Retinal pigment epithelial cell (primary cell): ENCODE measurements around the gene C8G.

Source experiments
- DNase-seq: peaks from one replicate; pipeline ENCODE4 v3.0.0-alpha.2; 2010; ENCODE audit warnings: low read depth
- H3K4me3 ChIP-seq: 2 replicates; pipeline ENCODE4 v1.5.1; 2011; ENCODE audit warnings: mild to moderate bottlenecking, low read length, control low read depth, moderate library complexity
- TF ChIP-seq, protein P1 (sequence below): conservative IDR thresholded peaks from 2 replicates; pipeline ENCODE4 v1.5.1; 2011; ENCODE audit warnings: low read depth, low read length, control low read depth, inconsistent platforms

C8G gene

DNA sequence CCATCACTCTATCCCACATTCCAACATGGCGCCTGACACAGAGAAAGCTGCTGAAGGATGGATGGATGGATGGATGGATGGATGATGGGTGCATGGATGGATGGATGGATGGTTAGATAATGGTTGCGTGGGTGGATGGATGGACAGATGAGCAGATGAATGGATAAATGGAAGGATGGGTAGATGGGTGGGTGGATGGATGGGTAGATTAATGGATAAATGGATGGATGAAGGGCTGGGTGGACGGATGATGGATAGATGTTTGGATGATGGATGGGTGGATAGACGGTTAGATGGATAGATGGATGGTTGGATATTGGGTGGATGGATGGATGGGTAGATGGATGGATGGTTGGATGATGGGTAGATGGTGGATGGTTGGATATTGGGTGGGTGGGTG is 11.6 kb downstream of the C8G start:
- no peak for DNase-seq
- TF ChIP-seq, protein P1, sequence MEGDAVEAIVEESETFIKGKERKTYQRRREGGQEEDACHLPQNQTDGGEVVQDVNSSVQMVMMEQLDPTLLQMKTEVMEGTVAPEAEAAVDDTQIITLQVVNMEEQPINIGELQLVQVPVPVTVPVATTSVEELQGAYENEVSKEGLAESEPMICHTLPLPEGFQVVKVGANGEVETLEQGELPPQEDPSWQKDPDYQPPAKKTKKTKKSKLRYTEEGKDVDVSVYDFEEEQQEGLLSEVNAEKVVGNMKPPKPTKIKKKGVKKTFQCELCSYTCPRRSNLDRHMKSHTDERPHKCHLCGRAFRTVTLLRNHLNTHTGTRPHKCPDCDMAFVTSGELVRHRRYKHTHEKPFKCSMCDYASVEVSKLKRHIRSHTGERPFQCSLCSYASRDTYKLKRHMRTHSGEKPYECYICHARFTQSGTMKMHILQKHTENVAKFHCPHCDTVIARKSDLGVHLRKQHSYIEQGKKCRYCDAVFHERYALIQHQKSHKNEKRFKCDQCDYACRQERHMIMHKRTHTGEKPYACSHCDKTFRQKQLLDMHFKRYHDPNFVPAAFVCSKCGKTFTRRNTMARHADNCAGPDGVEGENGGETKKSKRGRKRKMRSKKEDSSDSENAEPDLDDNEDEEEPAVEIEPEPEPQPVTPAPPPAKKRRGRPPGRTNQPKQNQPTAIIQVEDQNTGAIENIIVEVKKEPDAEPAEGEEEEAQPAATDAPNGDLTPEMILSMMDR = no peak

DNA sequence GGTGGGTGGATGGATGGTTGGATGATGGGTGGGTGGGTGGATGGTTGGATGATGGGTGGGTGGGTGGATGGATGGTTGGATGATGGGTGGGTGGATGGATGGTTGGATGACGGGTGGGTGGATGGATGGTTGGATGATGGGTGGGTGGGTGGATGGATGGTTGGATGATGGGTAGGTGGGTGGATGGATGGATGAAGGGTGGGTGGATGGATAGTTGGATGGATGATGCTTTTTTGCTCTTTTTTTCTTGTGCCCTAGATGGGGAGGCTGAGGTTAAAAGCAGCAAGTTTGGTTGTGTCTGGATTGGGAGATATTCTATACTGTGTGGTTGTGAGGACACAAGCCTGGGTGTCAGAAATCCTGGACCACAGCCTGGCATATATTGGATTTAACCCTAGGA is 12.4 kb downstream of the C8G start:
- TF ChIP-seq, protein P1 = no peak
- no peak for DNase-seq
- H3K4me3 ChIP-seq = no peak overlapping the region

More for the DNA sequence above, 11.6 kb downstream of the C8G start:
- H3K4me3 ChIP-seq = no peak overlapping the region

DNA sequence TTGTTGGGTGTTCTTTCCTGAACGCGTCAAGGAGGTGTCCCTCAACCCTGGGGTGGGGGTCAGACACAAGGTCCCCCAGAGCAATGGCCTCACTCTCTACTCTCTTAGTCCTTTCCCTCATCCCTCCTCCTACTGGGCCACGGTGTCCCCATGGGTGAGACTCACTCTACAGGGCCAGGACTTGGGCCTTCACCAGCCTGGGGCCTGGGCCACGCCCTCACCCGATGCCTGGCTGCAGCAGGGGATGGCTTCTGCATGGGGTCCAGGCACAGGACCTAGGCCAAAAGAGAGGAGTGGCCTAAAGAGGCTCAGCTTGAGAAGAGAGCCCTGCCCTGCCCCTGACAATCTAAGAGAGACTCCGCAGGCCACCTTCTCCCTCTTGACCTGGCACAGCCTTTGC is 12.9 kb downstream of the C8G start:
- TF ChIP-seq, protein P1 = no peak
- no peak for DNase-seq
- H3K4me3 ChIP-seq = no peak overlapping the region

DNA sequence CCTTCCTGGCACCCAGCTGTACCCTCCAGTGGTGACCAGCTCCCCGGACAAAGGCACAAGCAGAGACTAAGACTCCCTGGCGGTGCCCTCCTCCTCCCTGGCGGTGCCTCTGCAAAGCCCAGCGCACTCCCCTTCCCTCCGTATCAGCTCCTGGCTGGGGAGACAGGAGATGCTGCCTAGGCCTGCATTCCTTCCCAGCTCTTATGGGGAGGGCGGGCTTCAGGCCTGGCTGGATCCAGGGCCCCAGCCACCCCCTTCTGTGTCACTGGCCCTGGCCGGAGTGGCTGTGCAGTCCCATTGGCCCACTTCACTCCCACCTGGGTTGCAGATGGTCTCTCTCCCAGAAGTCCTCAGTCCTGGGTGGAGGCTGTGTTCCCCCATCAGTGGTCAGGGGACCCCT is 13.4 kb downstream of the C8G start:
- DNase-seq = no peak
- H3K4me3 ChIP-seq = no peak overlapping the region
- TF ChIP-seq, protein P1 = no peak

DNA sequence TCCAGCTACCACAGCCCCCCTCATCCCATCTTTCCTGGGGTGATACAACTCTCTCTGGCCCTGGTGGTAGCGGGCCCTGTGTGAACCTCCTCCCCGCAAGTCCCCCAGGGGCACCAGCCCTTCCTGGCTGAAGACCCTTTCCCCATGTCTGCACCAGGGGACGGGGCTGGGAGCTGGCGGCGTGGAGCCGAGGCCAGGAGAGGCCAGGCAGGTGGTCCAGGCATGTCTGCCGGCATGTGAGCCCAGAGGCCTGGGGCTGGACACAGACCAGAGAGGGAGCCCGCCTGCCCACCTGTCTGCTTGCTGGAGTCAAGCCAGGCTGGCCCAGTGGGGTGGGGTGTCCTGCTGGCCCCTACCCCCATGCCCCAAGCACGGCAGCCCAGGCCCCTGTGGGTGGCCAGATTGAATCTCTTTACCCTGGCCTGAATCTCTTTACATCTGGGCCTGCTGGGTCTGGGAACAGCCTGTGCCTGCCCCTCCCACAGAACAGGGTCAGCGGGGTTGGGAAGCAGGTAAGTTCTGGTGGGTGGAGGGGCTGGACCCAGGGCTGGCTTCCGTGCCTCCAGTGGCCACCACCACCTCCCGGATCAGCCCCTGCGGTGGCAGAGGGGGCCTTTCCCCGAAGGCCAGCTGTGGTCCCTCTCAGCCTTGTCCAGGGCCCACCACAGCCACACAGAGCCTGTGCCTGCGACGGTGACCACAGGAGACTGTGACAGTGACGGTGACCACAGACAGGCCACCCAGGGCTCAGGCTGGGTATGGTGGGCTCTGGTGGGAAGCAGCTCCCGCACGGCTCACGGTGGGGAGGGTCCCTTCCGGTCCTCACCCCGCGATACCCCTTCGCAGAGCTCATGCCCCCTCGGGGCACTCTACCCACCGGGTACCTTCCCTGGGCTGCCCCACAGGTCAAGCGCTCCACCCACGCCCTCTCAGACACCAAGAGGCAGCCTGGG is 14.1 kb downstream of the C8G start:
- no peak for DNase-seq
- TF ChIP-seq, protein P1 = no peak
- no peak overlapping the region for H3K4me3 ChIP-seq

DNA sequence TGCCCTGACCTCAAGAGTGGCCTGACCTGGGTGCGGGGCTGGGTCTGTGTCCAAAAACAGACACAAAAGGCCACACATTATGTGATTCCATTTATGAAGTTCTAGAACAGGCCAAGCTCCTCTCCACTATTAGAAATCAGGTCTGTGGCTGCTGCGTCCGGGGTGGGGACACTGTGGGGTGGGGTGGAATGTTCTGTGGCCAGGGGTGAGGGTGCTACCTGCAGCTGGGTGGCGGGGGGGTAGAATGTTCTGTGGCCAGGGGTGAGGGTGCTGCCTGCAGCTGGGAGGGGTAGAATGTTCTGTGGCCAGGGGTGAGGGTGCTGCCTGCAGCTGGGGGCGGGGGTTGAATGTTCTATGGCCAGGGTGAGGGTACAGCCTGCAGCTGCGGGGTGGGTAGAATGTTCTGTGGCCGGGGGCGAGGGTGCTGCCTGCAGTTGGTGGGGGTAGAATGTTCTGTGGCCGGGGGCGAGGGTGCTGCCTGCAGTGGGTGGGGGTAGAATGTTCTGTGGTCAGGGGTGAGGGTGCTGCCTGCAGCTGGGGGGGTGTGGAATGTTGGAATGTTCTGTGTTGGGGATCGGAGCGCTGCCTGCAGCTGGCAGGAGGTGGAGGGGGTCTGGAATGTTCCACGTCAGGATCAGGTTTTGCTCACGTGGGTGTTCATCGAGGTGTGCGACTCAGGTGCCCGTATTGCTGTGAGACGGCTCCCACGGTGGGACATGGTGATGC is 15.3 kb downstream of the C8G start:
- TF ChIP-seq, protein P1 = no peak
- no peak for DNase-seq
- H3K4me3 ChIP-seq = no peak overlapping the region
